ENCODE measurements around the gene TRDMT1. TPM values are rescaled to one million over a fixed set of nuclear protein-coding genes. Genes with fewer than 3 reads are reported as not detected.

Gene TRDMT1
- total RNA-seq, 6 experiments from 2014 or later: 6.8 to 13.0 (median 8.6) TPM

- DNase-seq: peak; percentile 54
- H3K4me3 Mint-ChIP-seq: no peak overlapping the region
Observed at GRCh38 chr10:17244700-17245365, 43.4 kb upstream of the TRDMT1 start.

GRCh38 chr10:17241611-17242333, 40.3 kb upstream of the TRDMT1 start:
- peaks cover 10% of the 10 kb centered on the region for H3K36me3 Mint-ChIP-seq (ENCODE audit: low read depth)
- H3K4me1 Mint-ChIP-seq (ENCODE audit: low read depth): peaks cover 41% of the 10 kb centered on the region
- H3K27ac Mint-ChIP-seq: no peak overlapping the region
- H3K27me3 Mint-ChIP-seq (ENCODE audit: insufficient read depth): peaks cover 37% of the 10 kb centered on the region
- no peak for TF ChIP-seq CTCF (IDR thresholded peaks at IDR 0.05)
- H3K4me3 Mint-ChIP-seq: no peak overlapping the region
- peaks cover 25% of the 10 kb centered on the region for H3K9me3 Mint-ChIP-seq
- DNase-seq: no peak

More at GRCh38 chr10:17244700-17245365, 43.4 kb upstream of the TRDMT1 start:
- Mint-ChIP-seq H3K27me3 (ENCODE audit: insufficient read depth) (peaks cover 12% of the 10 kb centered on the region), H3K9me3 (peaks cover 22% of the 10 kb centered on the region), H3K27ac (peak overlapping the region; percentile 3; the same call in 1 of the 2 replicates), H3K36me3 (ENCODE audit: low read depth) (0 out of 2 replicates have a peak, but pooled peaks cover 6% of the 10 kb centered on the region), H3K4me1 (ENCODE audit: low read depth) (peaks cover 19% of the 10 kb centered on the region)
- TF ChIP-seq CTCF (IDR thresholded peaks at IDR 0.05): no peak

- Mint-ChIP-seq H3K27ac (no peak overlapping the region; the same call in 1 of the 2 replicates), H3K9me3 (peaks cover 27% of the 10 kb centered on the region), H3K4me3 (no peak overlapping the region), H3K4me1 (ENCODE audit: low read depth) (peaks cover 52% of the 10 kb centered on the region), H3K36me3 (ENCODE audit: low read depth) (peaks cover 16% of the 10 kb centered on the region), H3K27me3 (ENCODE audit: insufficient read depth) (peaks cover 49% of the 10 kb centered on the region)
- no peak for DNase-seq
- no peak for TF ChIP-seq CTCF (IDR thresholded peaks at IDR 0.05)
Observed at GRCh38 chr10:17240616-17241015, 39.1 kb upstream of the TRDMT1 start.

GRCh38 chr10:17240096-17240495, 38.6 kb upstream of the TRDMT1 start:
- Mint-ChIP-seq H3K4me1 (ENCODE audit: low read depth) (peaks cover 53% of the 10 kb centered on the region), H3K27ac (peak overlapping the region; percentile 100), H3K36me3 (ENCODE audit: low read depth) (peaks cover 21% of the 10 kb centered on the region), H3K9me3 (peaks cover 32% of the 10 kb centered on the region), H3K4me3 (peak overlapping the region; percentile 65), H3K27me3 (ENCODE audit: insufficient read depth) (peaks cover 54% of the 10 kb centered on the region)
- no peak for TF ChIP-seq CTCF (IDR thresholded peaks at IDR 0.05)
- no peak for DNase-seq

- H3K36me3 Mint-ChIP-seq (ENCODE audit: low read depth): peaks cover 27% of the 10 kb centered on the region
- H3K4me3 Mint-ChIP-seq: peak overlapping the region; percentile 65
- H3K27ac Mint-ChIP-seq: peak overlapping the region; percentile 100
- peaks cover 53% of the 10 kb centered on the region for H3K4me1 Mint-ChIP-seq (ENCODE audit: low read depth)
- H3K9me3 Mint-ChIP-seq: peaks cover 36% of the 10 kb centered on the region
- DNase-seq: peak; percentile 53
- peaks cover 60% of the 10 kb centered on the region for H3K27me3 Mint-ChIP-seq (ENCODE audit: insufficient read depth)
- TF ChIP-seq CTCF (IDR thresholded peaks at IDR 0.05): no peak
Observed at GRCh38 chr10:17239345-17240085, 38.0 kb upstream of the TRDMT1 start.
